Rectal smooth muscle tissue (tissue), 1 donor: Measurements from ENCODE around the gene MGAT5B.

Source experiments
- H3K27ac ChIP-seq: one replicate; pipeline ENCODE4 v1.7.0; 2013; ENCODE audit warnings: low read depth, low read length, inconsistent platforms
- H3K27me3 ChIP-seq: one replicate; pipeline ENCODE4 v1.7.0; 2013; ENCODE audit warnings: low read length; ENCODE audit not compliant: control insufficient read depth, insufficient read depth
- H3K36me3 ChIP-seq: one replicate; pipeline ENCODE4 v1.7.0; 2013; ENCODE audit warnings: low read length; ENCODE audit not compliant: control insufficient read depth, insufficient read depth
- H3K4me1 ChIP-seq: one replicate; pipeline ENCODE4 v1.7.0; 2013; ENCODE audit warnings: low read length; ENCODE audit not compliant: control insufficient read depth, insufficient read depth
- H3K4me3 ChIP-seq: one replicate; pipeline ENCODE4 v1.7.0; 2013; ENCODE audit warnings: low read length
- H3K9ac ChIP-seq: one replicate; pipeline ENCODE4 v1.7.0; 2013; ENCODE audit warnings: low read length

The MGAT5B gene

GRCh38 chr17:76901542-76902197 is 33.5 kb downstream of the MGAT5B start:
- Histone ChIP-seq H3K27me3 (no peaks in the 10 kb centered on the region), H3K4me3 (no peak overlapping the region), H3K9ac (no peak overlapping the region), H3K27ac (no peak overlapping the region), H3K36me3 (no peaks in the 10 kb centered on the region), H3K4me1 (no peaks in the 10 kb centered on the region)

- Histone ChIP-seq H3K4me1 (no peaks in the 10 kb centered on the region), H3K27ac (no peak overlapping the region), H3K27me3 (no peaks in the 10 kb centered on the region)
Observed at GRCh38 chr17:76902476-76902875, 34.3 kb downstream of the MGAT5B start.

GRCh38 chr17:76903631-76904030 is 35.4 kb downstream of the MGAT5B start:
- no peak overlapping the region for H3K4me3 ChIP-seq
- H3K9ac ChIP-seq = no peak overlapping the region
- H3K27ac ChIP-seq = no peak overlapping the region
- H3K27me3 ChIP-seq = no peaks in the 10 kb centered on the region
- no peaks in the 10 kb centered on the region for H3K36me3 ChIP-seq
- no peaks in the 10 kb centered on the region for H3K4me1 ChIP-seq

More at GRCh38 chr17:76902476-76902875, 34.3 kb downstream of the MGAT5B start:
- H3K36me3 ChIP-seq = no peaks in the 10 kb centered on the region
- H3K9ac ChIP-seq = no peak overlapping the region
- no peak overlapping the region for H3K4me3 ChIP-seq

GRCh38 chr17:76904116-76904515 is 35.9 kb downstream of the MGAT5B start:
- H3K4me1 ChIP-seq = no peaks in the 10 kb centered on the region
- no peaks in the 10 kb centered on the region for H3K36me3 ChIP-seq
- no peak overlapping the region for H3K4me3 ChIP-seq
- no peak overlapping the region for H3K27ac ChIP-seq
- no peak overlapping the region for H3K9ac ChIP-seq
- no peaks in the 10 kb centered on the region for H3K27me3 ChIP-seq

- no peaks in the 10 kb centered on the region for H3K27me3 ChIP-seq
- H3K9ac ChIP-seq = no peak overlapping the region
Observed at GRCh38 chr17:76905036-76905435, 36.8 kb downstream of the MGAT5B start.

GRCh38 chr17:76905836-76906235 is 37.6 kb downstream of the MGAT5B start:
- H3K4me3 ChIP-seq = no peak overlapping the region
- no peak overlapping the region for H3K27ac ChIP-seq
- no peaks in the 10 kb centered on the region for H3K27me3 ChIP-seq
- no peaks in the 10 kb centered on the region for H3K4me1 ChIP-seq
- no peaks in the 10 kb centered on the region for H3K36me3 ChIP-seq
- H3K9ac ChIP-seq = no peak overlapping the region

More at GRCh38 chr17:76905036-76905435, 36.8 kb downstream of the MGAT5B start:
- H3K36me3 ChIP-seq = no peaks in the 10 kb centered on the region
- no peaks in the 10 kb centered on the region for H3K4me1 ChIP-seq
- no peak overlapping the region for H3K4me3 ChIP-seq
- no peak overlapping the region for H3K27ac ChIP-seq

- Histone ChIP-seq H3K4me3 (no peak overlapping the region), H3K36me3 (no peaks in the 10 kb centered on the region), H3K4me1 (no peaks in the 10 kb centered on the region), H3K27me3 (no peaks in the 10 kb centered on the region), H3K9ac (no peak overlapping the region), H3K27ac (no peak overlapping the region)
Observed at GRCh38 chr17:76906463-76906862, 38.3 kb downstream of the MGAT5B start.

- H3K9ac ChIP-seq = no peak overlapping the region
- no peak overlapping the region for H3K4me3 ChIP-seq
- no peaks in the 10 kb centered on the region for H3K27me3 ChIP-seq
- H3K36me3 ChIP-seq = no peaks in the 10 kb centered on the region
- no peak overlapping the region for H3K27ac ChIP-seq
- no peaks in the 10 kb centered on the region for H3K4me1 ChIP-seq
Observed at GRCh38 chr17:76907352-76907751, 39.1 kb downstream of the MGAT5B start.

GRCh38 chr17:76909971-76910760 is 42.0 kb downstream of the MGAT5B start:
- Histone ChIP-seq H3K4me1 (no peaks in the 10 kb centered on the region), H3K9ac (no peak overlapping the region), H3K36me3 (no peaks in the 10 kb centered on the region), H3K27ac (no peak overlapping the region), H3K27me3 (no peaks in the 10 kb centered on the region), H3K4me3 (no peak overlapping the region)

GRCh38 chr17:76911299-76912017 is 43.3 kb downstream of the MGAT5B start:
- H3K4me1 ChIP-seq = no peaks in the 10 kb centered on the region
- no peak overlapping the region for H3K27ac ChIP-seq
- no peak overlapping the region for H3K4me3 ChIP-seq
- H3K36me3 ChIP-seq = no peaks in the 10 kb centered on the region
- no peak overlapping the region for H3K9ac ChIP-seq
- no peaks in the 10 kb centered on the region for H3K27me3 ChIP-seq

- Histone ChIP-seq H3K27me3 (no peaks in the 10 kb centered on the region), H3K27ac (no peak overlapping the region), H3K9ac (no peak overlapping the region), H3K4me3 (no peak overlapping the region), H3K36me3 (no peaks in the 10 kb centered on the region), H3K4me1 (no peaks in the 10 kb centered on the region)
Observed at GRCh38 chr17:76912421-76913164, 44.4 kb downstream of the MGAT5B start.

- Histone ChIP-seq H3K9ac (no peak overlapping the region), H3K27ac (no peak overlapping the region), H3K4me1 (no peaks in the 10 kb centered on the region), H3K36me3 (no peaks in the 10 kb centered on the region), H3K4me3 (no peak overlapping the region), H3K27me3 (no peaks in the 10 kb centered on the region)
Observed at GRCh38 chr17:76914937-76915336, 46.7 kb downstream of the MGAT5B start.
